ENCODE results near the gene MELK. TPM values are rescaled to one million over a fixed set of nuclear protein-coding genes. Genes with fewer than 3 reads are reported as not detected.

Gene MELK
- polyA plus RNA-seq, 1 donor from 2014 or later, result 1.8 TPM

- H3K27ac ChIP-seq (ENCODE audit: low read length), result no peak overlapping the region
- no peaks in the 10 kb centered on the region for H3K9me2 ChIP-seq (ENCODE audit: insufficient read depth, low read length)
- H3K4me3 ChIP-seq (ENCODE audit: low read length), result no peak overlapping the region
- H3F3A ChIP-seq (ENCODE audit: insufficient read depth, low read length, poor library complexity, severe bottlenecking), result no peaks in the 10 kb centered on the region
- H3K9ac ChIP-seq (ENCODE audit: low read length), result no peak overlapping the region
- H3K9me3 ChIP-seq (ENCODE audit: low read length), result no peaks in the 10 kb centered on the region
- H3K79me2 ChIP-seq (replicated peaks; ENCODE audit: insufficient read depth, low read length), result no peaks in the 10 kb centered on the region
- TF ChIP-seq TAF1 (IDR thresholded peaks at IDR 0.05; ENCODE audit: low read depth) (no peak), SMC3 (conservative IDR thresholded peaks at IDR 0.05; ENCODE audit: poor library complexity) (no peak), POLR2AphosphoS5 (IDR thresholded peaks at IDR 0.05) (no peak), CTCF (IDR thresholded peaks at IDR 0.05; ENCODE audit: poor library complexity, severe bottlenecking) (no peak), RAD21 (conservative IDR thresholded peaks at IDR 0.05) (no peak), EZH2 (IDR thresholded peaks at IDR 0.05; ENCODE audit: borderline replicate concordance, insufficient read depth, low read length, poor library complexity, severe bottlenecking) (no peak), REST (IDR thresholded peaks at IDR 0.05; ENCODE audit: borderline replicate concordance) (no peak), EP300 (conservative IDR thresholded peaks at IDR 0.05; ENCODE audit: poor library complexity, severe bottlenecking) (no peak), MXI1 (conservative IDR thresholded peaks at IDR 0.05; ENCODE audit: poor library complexity, severe bottlenecking) (no peak)
- H4K20me1 ChIP-seq (ENCODE audit: insufficient read depth), result no peaks in the 10 kb centered on the region
- H3K36me3 ChIP-seq (ENCODE audit: insufficient read depth, low read length), result no peaks in the 10 kb centered on the region
- no peak overlapping the region for H2AFZ ChIP-seq (ENCODE audit: low read depth, low read length)
- H3K27me3 ChIP-seq (ENCODE audit: insufficient read depth, low read depth, low read length), result no peaks in the 10 kb centered on the region
- no peak overlapping the region for H3K4me2 ChIP-seq (ENCODE audit: low read length)
These were observed 144.6 kb downstream of the MELK start for GRCh38 chr9:36717276-36717675.

GRCh38 chr9:36718612-36719011 is 145.9 kb downstream of the MELK start:
- no peaks in the 10 kb centered on the region for H3K36me3 ChIP-seq (ENCODE audit: insufficient read depth, low read length)
- no peak overlapping the region for H3K9ac ChIP-seq (ENCODE audit: low read length)
- H3K4me2 ChIP-seq (ENCODE audit: low read length), result no peak overlapping the region
- H2AFZ ChIP-seq (ENCODE audit: low read depth, low read length), result no peak overlapping the region
- no peaks in the 10 kb centered on the region for H3K9me2 ChIP-seq (ENCODE audit: insufficient read depth, low read length)
- H3K9me3 ChIP-seq (ENCODE audit: low read length), result no peaks in the 10 kb centered on the region
- no peaks in the 10 kb centered on the region for H3F3A ChIP-seq (ENCODE audit: insufficient read depth, low read length, poor library complexity, severe bottlenecking)
- no peaks in the 10 kb centered on the region for H4K20me1 ChIP-seq (ENCODE audit: insufficient read depth)
- H3K79me2 ChIP-seq (replicated peaks; ENCODE audit: insufficient read depth, low read length), result no peaks in the 10 kb centered on the region
- no peaks in the 10 kb centered on the region for H3K27me3 ChIP-seq (ENCODE audit: insufficient read depth, low read depth, low read length)
- H3K4me3 ChIP-seq (ENCODE audit: low read length), result no peak overlapping the region
- H3K27ac ChIP-seq (ENCODE audit: low read length), result no peak overlapping the region
- no peak for TF ChIP-seq MXI1 (conservative IDR thresholded peaks at IDR 0.05; ENCODE audit: poor library complexity, severe bottlenecking)
- TF ChIP-seq CTCF (IDR thresholded peaks at IDR 0.05; ENCODE audit: poor library complexity, severe bottlenecking), result no peak
- TF ChIP-seq EP300 (conservative IDR thresholded peaks at IDR 0.05; ENCODE audit: poor library complexity, severe bottlenecking), result no peak
- TF ChIP-seq EZH2 (IDR thresholded peaks at IDR 0.05; ENCODE audit: borderline replicate concordance, insufficient read depth, low read length, poor library complexity, severe bottlenecking), result no peak
- no peak for TF ChIP-seq TAF1 (IDR thresholded peaks at IDR 0.05; ENCODE audit: low read depth)
- TF ChIP-seq RAD21 (conservative IDR thresholded peaks at IDR 0.05), result no peak
- no peak for TF ChIP-seq REST (IDR thresholded peaks at IDR 0.05; ENCODE audit: borderline replicate concordance)
- TF ChIP-seq POLR2AphosphoS5 (IDR thresholded peaks at IDR 0.05), result no peak
- TF ChIP-seq SMC3 (conservative IDR thresholded peaks at IDR 0.05; ENCODE audit: poor library complexity), result no peak

Data from neural cell (in vitro differentiated cells).